HEK293 (cell line): ENCODE measurements around the gene STARD10.

Experiments
- CTCF ChIP-seq: fragments of 450-650 bp; formaldehyde crosslinking; IDR thresholded peaks from 2 replicates; pipeline ENCODE4 v1.5.1; 2016; ENCODE audit warnings: missing biosample characterization, missing genetic modification characterization
- KLF10 ChIP-seq: fragments of 450-650 bp; IDR thresholded peaks from 2 replicates; pipeline ENCODE4 v1.5.1; 2018; ENCODE audit warnings: missing biosample characterization, mild to moderate bottlenecking, missing genetic modification characterization
- KLF7 ChIP-seq: fragments of 450-650 bp; formaldehyde crosslinking; IDR thresholded peaks from 2 replicates; pipeline ENCODE4 v1.5.1; 2016; ENCODE audit warnings: missing biosample characterization, missing genetic modification characterization, borderline replicate concordance
- OVOL3 ChIP-seq: fragments of 450-650 bp; formaldehyde crosslinking; IDR thresholded peaks from 2 replicates; pipeline ENCODE4 v1.5.1; 2016; ENCODE audit warnings: missing biosample characterization, missing genetic modification characterization
- ZNF146 ChIP-seq: fragments of 450-650 bp; formaldehyde crosslinking; IDR thresholded peaks from 2 replicates; pipeline ENCODE4 v1.5.1; 2016; ENCODE audit warnings: missing biosample characterization, missing genetic modification characterization
- ZNF174 ChIP-seq: fragments of 450-650 bp; formaldehyde crosslinking; IDR thresholded peaks from 2 replicates; pipeline ENCODE4 v1.5.0; 2017; ENCODE audit warnings: missing biosample characterization, mild to moderate bottlenecking, missing genetic modification characterization
- ZNF391 ChIP-seq: fragments of 450-650 bp; formaldehyde crosslinking; IDR thresholded peaks from 2 replicates; pipeline ENCODE4 v1.5.1; 2016; ENCODE audit warnings: low read depth, missing biosample characterization, missing genetic modification characterization, borderline replicate concordance
- ZNF747 ChIP-seq: fragments of 450-650 bp; formaldehyde crosslinking; IDR thresholded peaks from 2 replicates; pipeline ENCODE4 v1.5.1; 2016; ENCODE audit warnings: missing biosample characterization, missing genetic modification characterization
- ZNF792 ChIP-seq: fragments of 450-650 bp; formaldehyde crosslinking; IDR thresholded peaks from 2 replicates; pipeline ENCODE4 v1.5.1; 2016; ENCODE audit warnings: missing biosample characterization, missing genetic modification characterization
- TF ChIP-seq, protein P1 (sequence below): fragments of 450-650 bp; formaldehyde crosslinking; IDR thresholded peaks from 2 replicates; pipeline ENCODE4 v1.5.1; 2016; ENCODE audit warnings: missing biosample characterization, missing genetic modification characterization
- TF ChIP-seq, protein P2 (sequence below): fragments of 450-650 bp; formaldehyde crosslinking; IDR thresholded peaks from 2 replicates; pipeline ENCODE4 v1.5.1; 2016; ENCODE audit warnings: missing biosample characterization, missing genetic modification characterization
- TF ChIP-seq, protein P3 (sequence below): fragments of 450-650 bp; formaldehyde crosslinking; IDR thresholded peaks from 2 replicates; pipeline ENCODE4 v1.5.1; 2016; ENCODE audit warnings: missing biosample characterization, missing genetic modification characterization, borderline replicate concordance

- TF ChIP-seq ZNF174 (tag by site-specific recombination) (no peak), OVOL3 (tag by site-specific recombination) (no peak), ZNF792 (no peak), KLF7 (tag by site-specific recombination) (no peak), CTCF (tag by site-specific recombination) (no peak), KLF10 (tag by site-specific recombination) (no peak), ZNF146 (tag by site-specific recombination) (no peak), ZNF747 (tag by site-specific recombination) (no peak), ZNF391 (tag by site-specific recombination) (no peak)
- TF ChIP-seq, protein P1, sequence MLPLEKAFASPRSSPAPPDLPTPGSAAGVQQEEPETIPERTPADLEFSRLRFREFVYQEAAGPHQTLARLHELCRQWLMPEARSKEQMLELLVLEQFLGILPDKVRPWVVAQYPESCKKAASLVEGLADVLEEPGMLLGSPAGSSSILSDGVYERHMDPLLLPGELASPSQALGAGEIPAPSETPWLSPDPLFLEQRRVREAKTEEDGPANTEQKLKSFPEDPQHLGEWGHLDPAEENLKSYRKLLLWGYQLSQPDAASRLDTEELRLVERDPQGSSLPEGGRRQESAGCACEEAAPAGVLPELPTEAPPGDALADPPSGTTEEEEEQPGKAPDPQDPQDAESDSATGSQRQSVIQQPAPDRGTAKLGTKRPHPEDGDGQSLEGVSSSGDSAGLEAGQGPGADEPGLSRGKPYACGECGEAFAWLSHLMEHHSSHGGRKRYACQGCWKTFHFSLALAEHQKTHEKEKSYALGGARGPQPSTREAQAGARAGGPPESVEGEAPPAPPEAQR (tag by site-specific recombination): no peak
- TF ChIP-seq, protein P2, sequence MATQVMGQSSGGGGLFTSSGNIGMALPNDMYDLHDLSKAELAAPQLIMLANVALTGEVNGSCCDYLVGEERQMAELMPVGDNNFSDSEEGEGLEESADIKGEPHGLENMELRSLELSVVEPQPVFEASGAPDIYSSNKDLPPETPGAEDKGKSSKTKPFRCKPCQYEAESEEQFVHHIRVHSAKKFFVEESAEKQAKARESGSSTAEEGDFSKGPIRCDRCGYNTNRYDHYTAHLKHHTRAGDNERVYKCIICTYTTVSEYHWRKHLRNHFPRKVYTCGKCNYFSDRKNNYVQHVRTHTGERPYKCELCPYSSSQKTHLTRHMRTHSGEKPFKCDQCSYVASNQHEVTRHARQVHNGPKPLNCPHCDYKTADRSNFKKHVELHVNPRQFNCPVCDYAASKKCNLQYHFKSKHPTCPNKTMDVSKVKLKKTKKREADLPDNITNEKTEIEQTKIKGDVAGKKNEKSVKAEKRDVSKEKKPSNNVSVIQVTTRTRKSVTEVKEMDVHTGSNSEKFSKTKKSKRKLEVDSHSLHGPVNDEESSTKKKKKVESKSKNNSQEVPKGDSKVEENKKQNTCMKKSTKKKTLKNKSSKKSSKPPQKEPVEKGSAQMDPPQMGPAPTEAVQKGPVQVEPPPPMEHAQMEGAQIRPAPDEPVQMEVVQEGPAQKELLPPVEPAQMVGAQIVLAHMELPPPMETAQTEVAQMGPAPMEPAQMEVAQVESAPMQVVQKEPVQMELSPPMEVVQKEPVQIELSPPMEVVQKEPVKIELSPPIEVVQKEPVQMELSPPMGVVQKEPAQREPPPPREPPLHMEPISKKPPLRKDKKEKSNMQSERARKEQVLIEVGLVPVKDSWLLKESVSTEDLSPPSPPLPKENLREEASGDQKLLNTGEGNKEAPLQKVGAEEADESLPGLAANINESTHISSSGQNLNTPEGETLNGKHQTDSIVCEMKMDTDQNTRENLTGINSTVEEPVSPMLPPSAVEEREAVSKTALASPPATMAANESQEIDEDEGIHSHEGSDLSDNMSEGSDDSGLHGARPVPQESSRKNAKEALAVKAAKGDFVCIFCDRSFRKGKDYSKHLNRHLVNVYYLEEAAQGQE (tag by site-specific recombination): no peak
- TF ChIP-seq, protein P3, sequence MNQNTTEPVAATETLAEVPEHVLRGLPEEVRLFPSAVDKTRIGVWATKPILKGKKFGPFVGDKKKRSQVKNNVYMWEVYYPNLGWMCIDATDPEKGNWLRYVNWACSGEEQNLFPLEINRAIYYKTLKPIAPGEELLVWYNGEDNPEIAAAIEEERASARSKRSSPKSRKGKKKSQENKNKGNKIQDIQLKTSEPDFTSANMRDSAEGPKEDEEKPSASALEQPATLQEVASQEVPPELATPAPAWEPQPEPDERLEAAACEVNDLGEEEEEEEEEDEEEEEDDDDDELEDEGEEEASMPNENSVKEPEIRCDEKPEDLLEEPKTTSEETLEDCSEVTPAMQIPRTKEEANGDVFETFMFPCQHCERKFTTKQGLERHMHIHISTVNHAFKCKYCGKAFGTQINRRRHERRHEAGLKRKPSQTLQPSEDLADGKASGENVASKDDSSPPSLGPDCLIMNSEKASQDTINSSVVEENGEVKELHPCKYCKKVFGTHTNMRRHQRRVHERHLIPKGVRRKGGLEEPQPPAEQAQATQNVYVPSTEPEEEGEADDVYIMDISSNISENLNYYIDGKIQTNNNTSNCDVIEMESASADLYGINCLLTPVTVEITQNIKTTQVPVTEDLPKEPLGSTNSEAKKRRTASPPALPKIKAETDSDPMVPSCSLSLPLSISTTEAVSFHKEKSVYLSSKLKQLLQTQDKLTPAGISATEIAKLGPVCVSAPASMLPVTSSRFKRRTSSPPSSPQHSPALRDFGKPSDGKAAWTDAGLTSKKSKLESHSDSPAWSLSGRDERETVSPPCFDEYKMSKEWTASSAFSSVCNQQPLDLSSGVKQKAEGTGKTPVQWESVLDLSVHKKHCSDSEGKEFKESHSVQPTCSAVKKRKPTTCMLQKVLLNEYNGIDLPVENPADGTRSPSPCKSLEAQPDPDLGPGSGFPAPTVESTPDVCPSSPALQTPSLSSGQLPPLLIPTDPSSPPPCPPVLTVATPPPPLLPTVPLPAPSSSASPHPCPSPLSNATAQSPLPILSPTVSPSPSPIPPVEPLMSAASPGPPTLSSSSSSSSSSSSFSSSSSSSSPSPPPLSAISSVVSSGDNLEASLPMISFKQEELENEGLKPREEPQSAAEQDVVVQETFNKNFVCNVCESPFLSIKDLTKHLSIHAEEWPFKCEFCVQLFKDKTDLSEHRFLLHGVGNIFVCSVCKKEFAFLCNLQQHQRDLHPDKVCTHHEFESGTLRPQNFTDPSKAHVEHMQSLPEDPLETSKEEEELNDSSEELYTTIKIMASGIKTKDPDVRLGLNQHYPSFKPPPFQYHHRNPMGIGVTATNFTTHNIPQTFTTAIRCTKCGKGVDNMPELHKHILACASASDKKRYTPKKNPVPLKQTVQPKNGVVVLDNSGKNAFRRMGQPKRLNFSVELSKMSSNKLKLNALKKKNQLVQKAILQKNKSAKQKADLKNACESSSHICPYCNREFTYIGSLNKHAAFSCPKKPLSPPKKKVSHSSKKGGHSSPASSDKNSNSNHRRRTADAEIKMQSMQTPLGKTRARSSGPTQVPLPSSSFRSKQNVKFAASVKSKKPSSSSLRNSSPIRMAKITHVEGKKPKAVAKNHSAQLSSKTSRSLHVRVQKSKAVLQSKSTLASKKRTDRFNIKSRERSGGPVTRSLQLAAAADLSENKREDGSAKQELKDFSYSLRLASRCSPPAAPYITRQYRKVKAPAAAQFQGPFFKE (tag by site-specific recombination): no peak
Observed at GRCh38 chr11:72781313-72782080, 12.3 kb downstream of the STARD10 start.
